ENCODE results near the gene SLC5A1.

SLC5A1 gene

DNA sequence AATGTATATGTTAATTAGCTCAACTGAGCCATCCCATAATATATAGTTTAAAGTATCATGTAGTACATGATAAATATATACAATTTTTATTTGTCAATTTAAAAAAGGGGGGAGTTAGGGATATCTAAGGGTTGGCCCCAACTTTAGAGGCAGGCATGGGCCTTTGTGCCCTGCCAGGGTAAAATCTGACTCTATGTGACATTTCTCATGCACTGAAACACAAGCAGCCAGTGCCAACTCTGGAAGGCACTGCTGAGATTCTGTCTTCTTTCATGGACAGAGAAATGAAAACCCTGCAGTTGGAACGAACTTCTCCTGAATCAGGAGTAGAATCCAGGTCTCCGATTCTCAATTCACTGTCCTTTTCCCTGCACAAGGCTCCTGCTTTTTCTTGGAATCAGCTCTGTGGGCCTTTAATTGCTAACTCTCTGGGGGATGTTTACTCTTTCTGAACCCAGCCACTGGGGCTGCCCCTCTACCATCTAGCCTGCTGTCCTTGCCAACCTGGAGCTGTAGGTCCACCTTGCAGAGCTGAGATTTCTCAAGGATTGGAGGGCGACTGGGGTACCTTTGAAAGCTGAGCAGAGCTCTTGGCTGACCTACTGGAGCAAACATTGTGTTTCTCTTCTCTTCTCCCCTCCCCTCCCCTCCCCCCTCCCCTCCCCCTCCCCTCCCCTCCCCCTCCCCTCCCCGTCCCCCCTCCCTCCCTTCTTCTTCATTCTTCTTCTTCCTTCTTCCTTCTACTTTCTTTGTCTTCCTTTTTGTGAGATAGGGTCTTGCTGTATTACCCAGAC, 26.7 kb downstream of the SLC5A1 start:
- no peak for TF ChIP-seq Cebpa-rat (IDR thresholded peaks at IDR 0.05)
- Histone ChIP-seq H4K20me1 (no peaks in the 10 kb centered on the region), H3K36me3 (no peaks in the 10 kb centered on the region), H3K27ac (no peak overlapping the region), H3K4me3 (no peak overlapping the region), H3K4me1 (no peaks in the 10 kb centered on the region), H3K4me2 (no peak overlapping the region), H3K9ac (no peak overlapping the region), H3K9me3 (no peaks in the 10 kb centered on the region), H3K27me3 (no peaks in the 10 kb centered on the region)

DNA sequence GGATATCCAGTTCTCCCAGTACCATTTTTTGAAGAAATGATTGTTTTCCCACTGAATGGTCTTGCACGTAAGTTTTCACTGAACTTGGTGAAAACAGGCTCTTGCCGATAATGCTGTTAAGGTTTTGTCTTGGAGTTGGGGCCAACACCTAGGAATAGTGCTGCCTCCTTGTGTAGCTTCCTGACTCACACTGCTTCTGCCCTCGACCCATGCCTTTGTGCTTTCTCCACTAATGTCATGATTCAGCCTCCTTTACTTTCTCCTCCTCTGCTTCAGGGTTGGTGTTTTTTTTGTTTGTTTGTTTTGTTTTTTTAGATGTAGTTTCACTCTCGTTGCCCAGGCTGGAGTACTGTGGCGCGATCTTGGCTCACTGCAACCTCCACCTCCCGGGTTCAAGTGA, 30.2 kb downstream of the SLC5A1 start:
- no peak overlapping the region for H3K4me2 ChIP-seq
- no peak overlapping the region for H3K27ac ChIP-seq
- H3K4me3 ChIP-seq, result no peak overlapping the region
- H3K9me3 ChIP-seq, result no peaks in the 10 kb centered on the region
- H3K9ac ChIP-seq, result no peak overlapping the region
- H3K36me3 ChIP-seq, result no peaks in the 10 kb centered on the region
- H3K27me3 ChIP-seq, result no peaks in the 10 kb centered on the region
- no peaks in the 10 kb centered on the region for H4K20me1 ChIP-seq
- TF ChIP-seq Cebpa-rat (IDR thresholded peaks at IDR 0.05), result no peak
- no peaks in the 10 kb centered on the region for H3K4me1 ChIP-seq

DNA sequence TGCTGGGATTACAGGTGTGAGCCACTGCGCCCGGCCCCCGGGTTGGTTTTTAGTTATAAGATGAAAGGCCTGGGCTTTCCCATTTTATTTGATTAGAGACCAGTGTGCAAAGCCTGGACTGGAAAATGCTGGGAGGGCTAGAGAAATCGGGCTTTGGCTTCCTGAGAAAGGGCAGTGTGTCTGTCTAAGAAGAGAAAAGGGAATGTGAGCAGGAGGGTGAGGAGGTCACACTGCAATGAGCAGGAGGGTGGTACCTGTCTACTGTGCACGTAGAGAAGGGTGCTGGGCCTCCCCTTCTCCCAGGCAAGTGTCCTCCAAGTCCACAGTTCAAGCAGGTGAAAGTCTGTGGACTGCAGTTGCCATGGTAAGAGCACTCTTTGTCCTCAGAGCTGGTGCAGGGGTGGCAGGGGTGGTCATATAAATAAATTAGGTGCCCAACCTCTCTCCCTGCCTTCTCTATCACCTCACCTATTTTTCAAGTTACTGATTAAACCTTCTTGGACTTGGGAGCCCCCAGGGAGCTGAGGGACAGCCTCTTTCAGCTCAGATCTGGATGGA, 30.8 kb downstream of the SLC5A1 start:
- H3K27me3 ChIP-seq, result no peaks in the 10 kb centered on the region

DNA sequence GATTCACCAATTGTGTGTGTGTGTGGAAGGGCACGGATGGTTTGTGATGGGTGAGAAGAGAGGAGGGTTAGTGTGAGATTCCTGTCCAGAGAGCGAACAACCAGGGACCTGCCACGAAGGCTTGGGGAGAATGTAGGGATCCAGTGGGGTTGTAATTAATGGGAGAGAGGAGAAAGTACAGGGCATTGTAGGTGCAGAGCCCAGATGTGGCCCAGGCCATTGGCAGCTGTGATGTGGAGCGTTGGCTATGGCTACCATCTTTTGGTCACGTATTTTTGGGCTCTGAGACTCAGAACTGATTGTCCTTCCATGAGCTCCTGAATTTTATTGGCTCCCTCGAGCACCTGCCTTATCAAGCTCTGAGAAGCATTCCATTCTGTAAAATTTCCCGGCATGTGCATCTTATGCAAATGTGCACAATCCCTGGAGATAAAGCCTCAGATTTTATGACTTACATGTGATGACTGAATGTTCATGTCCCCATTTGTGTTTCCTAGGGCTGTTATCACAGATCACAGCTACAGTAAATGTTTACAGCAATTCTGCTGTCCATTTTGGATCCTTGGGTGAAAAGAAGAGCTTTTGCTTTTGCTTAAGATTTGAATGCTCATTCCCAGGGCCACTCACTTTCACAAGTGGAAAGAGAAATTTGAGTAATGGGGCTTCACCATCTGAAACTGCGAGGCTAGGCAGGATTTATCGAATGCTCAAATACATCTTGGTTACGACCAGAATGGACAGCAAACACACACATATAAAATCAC, 33.1 kb downstream of the SLC5A1 start:
- Histone ChIP-seq H3K27me3 (no peaks in the 10 kb centered on the region), H3K36me3 (no peaks in the 10 kb centered on the region), H3K9ac (no peak overlapping the region), H3K9me3 (no peaks in the 10 kb centered on the region), H4K20me1 (no peaks in the 10 kb centered on the region), H3K27ac (no peak overlapping the region), H3K4me3 (no peak overlapping the region), H3K4me1 (no peaks in the 10 kb centered on the region), H3K4me2 (no peak overlapping the region)
- TF ChIP-seq Cebpa-rat (IDR thresholded peaks at IDR 0.05), result no peak

More for the DNA sequence above, 30.8 kb downstream of the SLC5A1 start:
- H3K27ac ChIP-seq, result no peak overlapping the region
- H3K36me3 ChIP-seq, result no peaks in the 10 kb centered on the region
- H3K4me1 ChIP-seq, result no peaks in the 10 kb centered on the region
- no peak overlapping the region for H3K9ac ChIP-seq
- no peaks in the 10 kb centered on the region for H4K20me1 ChIP-seq
- H3K9me3 ChIP-seq, result no peaks in the 10 kb centered on the region
- no peak overlapping the region for H3K4me2 ChIP-seq
- no peak overlapping the region for H3K4me3 ChIP-seq
- TF ChIP-seq Cebpa-rat (IDR thresholded peaks at IDR 0.05), result no peak

DNA sequence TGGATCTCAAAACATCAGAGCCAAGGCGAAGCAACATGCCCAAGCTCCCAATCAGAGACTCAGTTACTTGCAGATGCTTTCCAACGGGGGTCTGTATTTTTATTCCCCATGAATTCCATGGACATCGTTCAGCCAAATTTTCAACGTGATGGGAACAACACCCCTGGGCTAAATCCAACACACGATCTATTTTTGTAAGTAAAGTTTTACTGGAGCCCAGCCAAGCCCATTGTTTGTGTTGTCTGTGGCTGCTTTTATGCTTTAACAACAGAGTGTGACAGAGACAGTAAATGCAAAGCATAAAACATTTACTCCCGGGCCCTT, 33.7 kb downstream of the SLC5A1 start:
- H3K27me3 ChIP-seq, result no peaks in the 10 kb centered on the region
- H3K9ac ChIP-seq, result no peak overlapping the region
- TF ChIP-seq Cebpa-rat (IDR thresholded peaks at IDR 0.05), result no peak

DNA sequence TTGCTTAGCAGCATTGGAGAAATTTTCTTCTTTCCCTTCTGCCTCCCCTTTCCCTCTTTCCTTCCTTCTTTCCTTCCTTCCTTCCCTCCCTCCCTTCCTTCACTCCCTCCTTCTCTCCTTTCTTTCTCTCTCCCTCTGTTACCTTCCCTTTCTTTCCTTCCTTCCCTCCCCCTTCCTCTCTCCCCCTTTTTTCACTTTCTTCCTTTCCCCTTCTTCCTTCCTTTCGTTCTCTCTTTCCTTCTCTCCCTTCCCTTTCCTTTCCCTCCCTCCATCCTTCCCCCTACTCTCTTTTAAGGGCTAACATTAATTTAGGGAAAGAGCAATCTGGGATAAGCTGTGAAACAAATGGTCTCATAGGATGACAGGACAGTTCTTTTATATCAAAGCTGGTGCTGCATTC, 34.1 kb downstream of the SLC5A1 start:
- TF ChIP-seq Cebpa-rat (IDR thresholded peaks at IDR 0.05), result no peak
- Histone ChIP-seq H3K27ac (no peak overlapping the region), H3K4me2 (no peak overlapping the region), H3K9ac (no peak overlapping the region), H4K20me1 (no peaks in the 10 kb centered on the region), H3K4me1 (no peaks in the 10 kb centered on the region), H3K9me3 (no peaks in the 10 kb centered on the region), H3K4me3 (no peak overlapping the region), H3K36me3 (no peaks in the 10 kb centered on the region), H3K27me3 (no peaks in the 10 kb centered on the region)

More for the DNA sequence above, 33.7 kb downstream of the SLC5A1 start:
- Histone ChIP-seq H3K4me3 (no peak overlapping the region), H3K4me2 (no peak overlapping the region), H3K27ac (no peak overlapping the region), H4K20me1 (no peaks in the 10 kb centered on the region), H3K36me3 (no peaks in the 10 kb centered on the region), H3K9me3 (no peaks in the 10 kb centered on the region), H3K4me1 (no peaks in the 10 kb centered on the region)

DNA sequence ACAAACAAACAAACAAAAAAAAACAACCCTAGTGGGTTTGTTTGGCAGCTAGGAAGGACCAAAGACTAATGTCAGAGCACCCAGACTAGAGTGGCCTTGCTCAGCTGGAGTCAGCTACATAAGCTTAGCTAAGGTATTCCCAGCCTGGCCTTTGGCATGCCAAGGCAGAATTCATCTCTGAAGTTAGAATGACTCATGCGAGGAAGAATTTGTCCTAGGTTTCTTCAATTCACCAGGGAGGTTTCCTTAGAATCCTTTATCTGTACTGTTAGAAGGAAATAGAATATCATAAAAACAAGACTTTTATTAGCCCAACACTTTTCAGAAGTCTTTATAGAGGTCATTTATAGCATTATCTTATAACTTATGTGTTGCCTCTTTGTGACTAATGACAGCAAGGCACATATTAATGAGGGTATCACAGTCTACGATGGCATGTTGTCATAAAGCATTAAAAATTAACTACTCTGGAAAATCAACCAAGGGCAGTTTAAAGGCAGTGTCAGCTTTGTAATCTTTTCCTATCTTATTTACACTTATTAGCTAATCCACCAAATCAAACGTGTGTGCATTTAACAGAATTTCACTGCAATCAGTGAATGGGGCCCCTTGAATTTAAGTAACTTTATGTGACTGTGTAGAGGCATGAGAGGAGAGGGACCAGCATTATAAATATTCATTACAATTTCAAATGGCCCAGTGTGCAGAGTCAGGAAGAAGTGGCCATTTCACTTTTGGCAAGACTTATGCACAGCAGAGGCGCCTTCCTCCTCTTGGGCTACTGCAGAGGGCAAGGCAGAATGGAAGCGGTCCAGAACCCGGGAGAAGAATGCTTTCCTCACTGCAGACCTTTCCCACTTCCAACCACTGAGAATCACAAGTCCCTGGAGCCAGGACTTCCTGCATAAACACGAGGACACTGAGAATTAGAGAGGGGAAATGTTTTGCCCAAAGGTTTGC, 36.3 kb downstream of the SLC5A1 start:
- no peaks in the 10 kb centered on the region for H3K9me3 ChIP-seq

DNA sequence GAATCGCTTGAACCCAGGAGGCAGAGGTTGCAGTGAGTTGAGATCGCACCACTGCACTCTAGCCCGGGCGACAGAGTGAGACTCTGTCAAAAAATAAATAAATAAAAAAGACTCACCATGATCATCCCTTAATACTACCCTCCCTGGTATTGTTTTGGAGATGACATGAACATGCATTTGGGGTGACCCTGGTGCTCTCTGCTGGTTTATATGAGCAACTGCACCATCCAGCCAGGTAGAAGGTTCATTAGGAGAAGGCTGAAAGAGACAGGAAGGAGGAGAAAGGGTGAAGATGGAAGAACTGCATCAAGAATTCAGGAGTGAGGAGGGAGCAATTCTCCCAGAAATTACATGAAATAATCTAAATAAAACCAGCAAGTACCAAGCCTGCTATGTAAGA, 37.8 kb downstream of the SLC5A1 start:
- TF ChIP-seq Cebpa-rat (IDR thresholded peaks at IDR 0.05), result no peak

More for the DNA sequence above, 36.3 kb downstream of the SLC5A1 start:
- no peaks in the 10 kb centered on the region for H4K20me1 ChIP-seq
- no peak overlapping the region for H3K4me3 ChIP-seq
- H3K36me3 ChIP-seq, result no peaks in the 10 kb centered on the region
- TF ChIP-seq Cebpa-rat (IDR thresholded peaks at IDR 0.05), result no peak
- H3K9ac ChIP-seq, result no peak overlapping the region
- H3K27ac ChIP-seq, result no peak overlapping the region
- no peak overlapping the region for H3K4me2 ChIP-seq
- H3K27me3 ChIP-seq, result no peaks in the 10 kb centered on the region
- no peaks in the 10 kb centered on the region for H3K4me1 ChIP-seq

DNA sequence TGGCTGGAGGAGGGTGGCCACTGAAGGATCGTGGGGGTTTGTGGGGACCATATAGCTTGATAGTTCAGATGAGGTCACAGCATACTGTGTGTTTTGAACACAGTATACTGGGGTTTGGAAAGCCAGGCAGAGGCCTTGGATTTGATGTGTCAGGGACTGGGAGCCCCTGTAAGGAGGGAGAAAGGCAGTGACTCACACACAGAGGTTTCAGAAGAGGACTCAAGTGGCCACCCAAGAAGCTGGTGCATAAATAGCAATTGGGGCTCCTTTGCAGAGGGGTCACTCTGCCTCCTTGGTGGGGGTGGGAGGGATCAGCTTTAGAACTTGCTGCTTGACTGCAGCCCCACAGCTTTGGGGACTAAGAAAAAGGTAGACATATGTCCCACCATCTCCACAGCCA, 39.3 kb downstream of the SLC5A1 start:
- H3K9me3 ChIP-seq, result no peaks in the 10 kb centered on the region
- no peaks in the 10 kb centered on the region for H3K27me3 ChIP-seq
- no peak overlapping the region for H3K27ac ChIP-seq
- no peaks in the 10 kb centered on the region for H4K20me1 ChIP-seq
- no peak overlapping the region for H3K4me2 ChIP-seq
- H3K9ac ChIP-seq, result no peak overlapping the region
- no peaks in the 10 kb centered on the region for H3K36me3 ChIP-seq
- H3K4me3 ChIP-seq, result no peak overlapping the region
- TF ChIP-seq Cebpa-rat (IDR thresholded peaks at IDR 0.05), result no peak
- H3K4me1 ChIP-seq, result no peaks in the 10 kb centered on the region

More for the DNA sequence above, 37.8 kb downstream of the SLC5A1 start:
- H3K27ac ChIP-seq, result no peak overlapping the region
- no peak overlapping the region for H3K4me3 ChIP-seq
- H3K9ac ChIP-seq, result no peak overlapping the region
- H3K4me1 ChIP-seq, result no peaks in the 10 kb centered on the region
- no peaks in the 10 kb centered on the region for H3K36me3 ChIP-seq
- H4K20me1 ChIP-seq, result no peaks in the 10 kb centered on the region
- no peaks in the 10 kb centered on the region for H3K27me3 ChIP-seq
- no peaks in the 10 kb centered on the region for H3K9me3 ChIP-seq
- H3K4me2 ChIP-seq, result no peak overlapping the region

All from BLaER1 (cell line).